ENCODE data around the gene HACD4.
A peak's percentile ranks its signal among the peaks of the same experiment; 100 is the strongest.

The HACD4 gene

GRCh38 chr9:21031091-21031807 is at the start of gene HACD4:
Gene HACD4 (minus strand): TSS chr9:21031640. CDS start chr9:21031590, 50 bp downstream.
- DNase-seq: peak; percentile 80

GRCh38 chr9:21080793-21081192 is 49.4 kb upstream of the HACD4 start:
- no peak for DNase-seq

GRCh38 chr9:21078702-21079101 is 47.3 kb upstream of the HACD4 start:
- no peak for DNase-seq

- no peak for DNase-seq
These were observed 46.3 kb upstream of the HACD4 start, which contains the start of gene IFNB1 for GRCh38 chr9:21077781-21078180. Gene IFNB1 (minus strand): TSS chr9:21077942. CDS start chr9:21077869, 73 bp downstream.

GRCh38 chr9:21075484-21075883 is 44.0 kb upstream of the HACD4 start:
- no peak for DNase-seq

- DNase-seq: no peak
These were observed 39.5 kb upstream of the HACD4 start for GRCh38 chr9:21070906-21071305.

GRCh38 chr9:21070171-21070571 is 38.7 kb upstream of the HACD4 start:
- no peak for DNase-seq

GRCh38 chr9:21060919-21061561 is 29.6 kb upstream of the HACD4 start:
- peak; percentile 7 for DNase-seq

GRCh38 chr9:21056931-21057330 is 25.5 kb upstream of the HACD4 start:
- no peak for DNase-seq

GRCh38 chr9:21053851-21054250 is 22.4 kb upstream of the HACD4 start:
- no peak for DNase-seq

- DNase-seq: no peak
These were observed 15.8 kb upstream of the HACD4 start for GRCh38 chr9:21047281-21047691.

- DNase-seq: no peak
These were observed 12.4 kb upstream of the HACD4 start for GRCh38 chr9:21043841-21044240.

- DNase-seq: no peak
These were observed 11.0 kb upstream of the HACD4 start for GRCh38 chr9:21042466-21042865.

GRCh38 chr9:21039302-21039701 is 7.9 kb upstream of the HACD4 start:
- no peak for DNase-seq

- DNase-seq: no peak
These were observed 5.8 kb upstream of the HACD4 start for GRCh38 chr9:21037278-21037677.

GRCh38 chr9:21031808-21032183 is 356 bp upstream of the HACD4 start:
- no peak for DNase-seq

GRCh38 chr9:21030389-21031035 is 928 bp downstream of the HACD4 start:
- peak; percentile 10 for DNase-seq

- no peak for DNase-seq
These were observed 1.8 kb downstream of the HACD4 start for GRCh38 chr9:21029661-21030060.

- DNase-seq: no peak
These were observed 3.0 kb downstream of the HACD4 start for GRCh38 chr9:21028466-21028865.

- no peak for DNase-seq
These were observed 4.1 kb downstream of the HACD4 start for GRCh38 chr9:21027295-21027694.

- no peak for DNase-seq
These were observed 7.6 kb downstream of the HACD4 start for GRCh38 chr9:21023861-21024260.

- DNase-seq: no peak
These were observed 13.3 kb downstream of the HACD4 start for GRCh38 chr9:21018177-21018576.

- DNase-seq: no peak
These were observed 14.5 kb downstream of the HACD4 start for GRCh38 chr9:21016701-21017491.
